OCI-LY3 (cell line): ENCODE data around the gene ANKRD44.

Source experiments
- CTCF ChIP-seq: fragments of 200-600, 300-600 bp; sonication (generic); IDR thresholded peaks from 2 replicates; pipeline ENCODE4 v1.5.1; 2014; ENCODE audit warnings: antibody characterized with exemption, low read length, low read depth
- EZH2phosphoT487 ChIP-seq: fragments of 200-600 bp; shearing (Covaris generic); IDR thresholded peaks from 2 replicates; pipeline ENCODE4 v1.6.1; 2018; ENCODE audit warnings: antibody characterized with exemption, mixed run types, low read depth

- TF ChIP-seq CTCF (no peak), EZH2phosphoT487 (no peak)
Observed at GRCh38 chr2:197278799-197279763, 31.5 kb downstream of the ANKRD44 start.
